K562 (cell line): ENCODE data around the gene C3. TPM values are rescaled to one million over a fixed set of nuclear protein-coding genes. Genes with fewer than 3 reads are reported as not detected.

ENCODE experiments used
- AFF4 ChIP-seq: sonication (generic); formaldehyde crosslinking; IDR thresholded peaks from 2 replicates; pipeline ENCODE4 v1.8.0; 2023; ENCODE audit warnings: mild to moderate bottlenecking, missing genetic modification reagents
- GATA2 ChIP-seq: sonication (generic); formaldehyde crosslinking; IDR thresholded peaks from 2 replicates; pipeline ENCODE4 v1.4.0; 2020; ENCODE audit warnings: mild to moderate bottlenecking, missing genetic modification reagents
- HES1 ChIP-seq: fragments of 450-650 bp; IDR thresholded peaks from 2 replicates; pipeline ENCODE4 v1.6.1; 2016; ENCODE audit warnings: low read depth, mild to moderate bottlenecking, moderate library complexity
- IRF2 ChIP-seq: sonication (generic); formaldehyde crosslinking; IDR thresholded peaks from 2 replicates; pipeline ENCODE4 v1.8.1; 2022; ENCODE audit warnings: mild to moderate bottlenecking, missing genetic modification reagents
- MEIS2 ChIP-seq: fragments of 450-650 bp; IDR thresholded peaks from 2 replicates; pipeline ENCODE4 v1.6.1; 2014; ENCODE audit warnings: mild to moderate bottlenecking; ENCODE audit not compliant: partially characterized antibody
- PHF20 ChIP-seq: fragments of 450-650 bp; IDR thresholded peaks from 2 replicates; pipeline ENCODE4 v1.6.1; 2018; ENCODE audit not compliant: partially characterized antibody
- RBFOX2 ChIP-seq: fragments of 200-400 bp; formaldehyde crosslinking; IDR thresholded peaks from 2 replicates; pipeline ENCODE4 v1.6.1; 2017; ENCODE audit warnings: low read depth, mild to moderate bottlenecking, low read length, moderate library complexity
- RREB1 ChIP-seq: fragments of 250-450 bp; sonication (Bioruptor Pico); IDR thresholded peaks from 2 replicates; pipeline ENCODE4 v1.4.0; 2020
- ZNF436 ChIP-seq: fragments of 250-450, 450-650 bp; sonication (Bioruptor Pico); formaldehyde crosslinking; IDR thresholded peaks from 2 replicates; pipeline ENCODE4 v1.7.0; 2020; ENCODE audit warnings: mild to moderate bottlenecking
- ZNF518B ChIP-seq: fragments of 250-450 bp; sonication (Bioruptor Pico); IDR thresholded peaks from 2 replicates; pipeline ENCODE4 v1.5.0; 2021; ENCODE audit warnings: mild to moderate bottlenecking, moderate library complexity
- polyA plus RNA-seq, 8 experiments: library from polyadenylated mRNA; depleted of rRNA in 4 of 8; stranded (reverse) in 5 of 8; unstranded in 3 of 8; fragments of >200 nt; fragmentation: Nextera tagmentation in 2 of 8; fragmentation: Illumina TruSeq in 1 of 8; extraction: Ambion mirVana in 2 of 8; extraction: Trizol in 1 of 8; gene quantifications; 2 replicates each; pipeline versions ENCODE4 v1.2.1 to v1.2.3, GENCODE V29; 2011 to 2014; ENCODE audit warnings: inconsistent platforms in 1 of 8, missing spikeins in 1 of 8
- total RNA-seq, 7 experiments: library from RNA; depleted of rRNA in 6 of 7; stranded (reverse); fragments of >200 nt in 6 of 7; fragmentation: Illumina TruSeq in 2 of 7; extraction: Trizol in 2 of 7; gene quantifications; 2 replicates each; pipeline versions ENCODE4 v1.2.1 to v1.2.3, GENCODE V29; 2011 to 2021; ENCODE audit warnings: low replicate concordance in 1 of 7

C3 gene
- total and polyA plus RNA-seq, 9 of the 15 experiments (the other 6 are each of a cell fraction or from before 2014, with no cell fraction given), result 0.59 to 10.6 (median 2.2) TPM

GRCh38 chr19:6753178-6754031 is 33.0 kb upstream of the C3 start (continued):
- 0 out of 2 replicates have a peak, but pooled peaks have one; percentile 24 for TF ChIP-seq RREB1 (CRISPR knock-in tag)
- peak; percentile 18 for TF ChIP-seq MEIS2
- peak; percentile 22 for TF ChIP-seq PHF20
- TF ChIP-seq AFF4, result peak; percentile 78; the same call in 1 of the 2 replicates
- no peak for TF ChIP-seq GATA2 (CRISPR knock-in tag)
- no peak for TF ChIP-seq IRF2 (CRISPR knock-in tag)
- TF ChIP-seq ZNF518B (CRISPR knock-in tag), result no peak
- 0 out of 2 replicates have a peak, but pooled peaks have one; percentile 17 for TF ChIP-seq HES1
- peak; percentile 81 for TF ChIP-seq RBFOX2
- no peak for TF ChIP-seq ZNF436 (CRISPR knock-in tag)
